Smooth muscle cell (in vitro differentiated cells): Measurements from ENCODE around the gene RANBP10. TPM values are rescaled to one million over a fixed set of nuclear protein-coding genes. Genes with fewer than 3 reads are reported as not detected.

Experiments
- DNase-seq: peaks from one replicate; lab custom pipeline; 2025; ENCODE audit not compliant: unreplicated experiment; lab: John Stamatoyannopoulos, UW
- H2AFZ ChIP-seq: fragments of 200-600 bp; sonication (generic); 2 replicates; pipeline ENCODE4 v1.6.0; 2016; ENCODE audit warnings: antibody characterized with exemption, low read depth, mild to moderate bottlenecking
- H3F3A ChIP-seq: fragments of 200-600 bp; sonication (generic); 2 replicates; pipeline ENCODE4 v1.6.0; 2017; ENCODE audit warnings: antibody characterized with exemption, low read depth
- H3K27ac ChIP-seq: fragments of 200-600 bp; sonication (generic); 2 replicates; pipeline ENCODE4 v1.5.1; 2016; ENCODE audit warnings: low read depth, mild to moderate bottlenecking
- H3K27me3 ChIP-seq: fragments of 200-600 bp; sonication (generic); 2 replicates; pipeline ENCODE4 v1.6.1; 2016; ENCODE audit warnings: low read depth, mild to moderate bottlenecking
- H3K36me3 ChIP-seq: fragments of 200-600 bp; sonication (generic); 2 replicates; pipeline ENCODE4 v1.5.1; 2016; ENCODE audit warnings: low read depth
- H3K4me1 ChIP-seq: fragments of 200-600 bp; sonication (generic); 2 replicates; pipeline ENCODE4 v1.5.1; 2016; ENCODE audit warnings: low read depth
- H3K4me2 ChIP-seq: fragments of 200-600 bp; sonication (generic); 2 replicates; pipeline ENCODE4 v1.6.0; 2016; ENCODE audit warnings: mild to moderate bottlenecking
- H3K4me3 ChIP-seq: fragments of 200-600 bp; sonication (generic); 2 replicates; pipeline ENCODE4 v1.5.1; 2016; ENCODE audit warnings: mild to moderate bottlenecking
- H3K79me2 ChIP-seq: fragments of 200-600 bp; sonication (generic); 2 replicates; pipeline ENCODE4 v1.6.0; 2016; ENCODE audit warnings: low read depth, mild to moderate bottlenecking
- H3K9ac ChIP-seq: fragments of 200-600 bp; sonication (generic); 2 replicates; pipeline ENCODE4 v1.6.0; 2016; ENCODE audit warnings: low read depth
- H3K9me3 ChIP-seq: fragments of 200-600 bp; sonication (generic); replicated peaks from 2 replicates; pipeline ENCODE4 v1.5.1; 2016; ENCODE audit warnings: low read depth
- H4K20me1 ChIP-seq: fragments of 200-600 bp; sonication (generic); 2 replicates; pipeline ENCODE4 v1.6.0; 2016; ENCODE audit warnings: low read depth
- CTCF ChIP-seq: fragments of 200-600 bp; sonication (generic); IDR thresholded peaks from 2 replicates; pipeline ENCODE4 v1.5.1; 2017; ENCODE audit warnings: borderline replicate concordance, mild to moderate bottlenecking, antibody characterized with exemption; ENCODE audit not compliant: insufficient read depth, poor library complexity, severe bottlenecking
- WGBS: methylation state at CpG from one replicate; pipeline ENCODE4 v1.1.7; 2016; ENCODE audit warnings: low lambda C conversion rate; 5-methylcytosine and 5-hydroxymethylcytosine counted together
- polyA plus RNA-seq: library from polyadenylated mRNA; unstranded; fragments of >200 nt; fragmentation: Nextera tagmentation; extraction: Ambion mirVana; gene quantifications from 2 replicates; pipeline ENCODE4 v1.2.1, GENCODE V29; 2016
- total RNA-seq: library from RNA; depleted of rRNA; stranded (reverse); fragments of >200 nt; gene quantifications from 2 replicates; pipeline ENCODE4 v1.2.3, GENCODE V29; 2014

Gene RANBP10
- total and polyA plus RNA-seq, 2 experiments from 2014 or later: 4.6 to 5.9 TPM

DNA sequence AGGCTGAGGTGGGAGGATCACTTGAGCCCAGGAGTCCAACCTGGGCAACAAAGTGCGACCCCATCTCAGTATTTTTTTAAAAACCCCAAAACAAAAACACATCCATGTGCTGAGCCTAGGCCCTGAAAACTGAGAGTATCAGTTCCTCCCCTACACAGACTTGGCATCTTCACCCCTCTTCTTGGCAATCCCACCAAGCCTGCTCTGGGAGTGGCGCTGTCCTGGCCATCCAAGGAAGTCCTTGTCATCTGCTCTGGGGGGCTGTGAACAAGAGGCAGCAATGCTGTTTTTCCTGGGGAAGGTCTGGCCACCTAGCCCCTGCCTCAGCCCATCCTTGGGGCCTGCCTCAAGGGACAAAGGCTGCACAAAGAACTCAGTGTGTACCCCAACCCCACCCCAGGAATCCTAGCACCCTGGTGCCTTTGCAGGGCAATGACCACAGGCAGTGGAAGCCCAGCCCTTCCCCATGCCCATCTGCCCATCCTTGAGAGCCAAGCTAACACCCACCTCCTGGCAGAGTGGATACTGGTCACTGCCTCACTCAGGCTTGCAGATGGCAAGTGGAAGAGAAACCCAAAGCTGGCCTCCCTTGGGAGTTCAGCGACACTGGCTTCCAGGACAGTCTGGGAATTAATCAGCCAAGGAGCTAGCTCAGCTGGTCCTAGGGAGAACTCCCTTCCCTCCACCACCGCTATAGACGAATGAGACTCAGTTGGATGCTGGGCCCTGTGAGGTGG lies 72.5 kb downstream of the RANBP10 start:
- H3K9ac ChIP-seq: no peak overlapping the region
- H3K36me3 ChIP-seq: no peaks in the 10 kb centered on the region
- TF ChIP-seq CTCF: no peak
- H3K9me3 ChIP-seq: no peaks in the 10 kb centered on the region
- H3K4me3 ChIP-seq: no peak overlapping the region
- no peak overlapping the region for H2AFZ ChIP-seq
- no peaks in the 10 kb centered on the region for H4K20me1 ChIP-seq
- H3F3A ChIP-seq: no peaks in the 10 kb centered on the region
- no peaks in the 10 kb centered on the region for H3K27me3 ChIP-seq
- no peaks in the 10 kb centered on the region for H3K79me2 ChIP-seq
- no peak overlapping the region for H3K27ac ChIP-seq
- no peak overlapping the region for H3K4me2 ChIP-seq
- 97% methylated on average over 5 of the region's 5 CpGs for WGBS
- DNase-seq: no peak
- no peaks in the 10 kb centered on the region for H3K4me1 ChIP-seq

GRCh38 chr16:67731753-67732095 lies 74.6 kb downstream of the RANBP10 start:
- no peak overlapping the region for H3K4me2 ChIP-seq
- 96% methylated on average over 4 of the region's 4 CpGs for WGBS
- H3K36me3 ChIP-seq: no peaks in the 10 kb centered on the region
- H3K79me2 ChIP-seq: no peaks in the 10 kb centered on the region
- no peaks in the 10 kb centered on the region for H3F3A ChIP-seq
- no peak overlapping the region for H3K27ac ChIP-seq
- DNase-seq: no peak
- H3K4me3 ChIP-seq: no peak overlapping the region
- H3K4me1 ChIP-seq: no peaks in the 10 kb centered on the region
- no peak overlapping the region for H3K9ac ChIP-seq
- no peak overlapping the region for H2AFZ ChIP-seq
- H3K9me3 ChIP-seq: no peaks in the 10 kb centered on the region
- no peak for TF ChIP-seq CTCF
- no peaks in the 10 kb centered on the region for H3K27me3 ChIP-seq
- H4K20me1 ChIP-seq: no peaks in the 10 kb centered on the region

- Histone ChIP-seq H3K4me2 (no peak overlapping the region), H3K79me2 (no peaks in the 10 kb centered on the region), H3K4me1 (no peaks in the 10 kb centered on the region), H3F3A (no peaks in the 10 kb centered on the region), H3K4me3 (no peak overlapping the region), H3K36me3 (no peaks in the 10 kb centered on the region), H4K20me1 (no peaks in the 10 kb centered on the region), H3K9me3 (no peaks in the 10 kb centered on the region), H2AFZ (no peak overlapping the region), H3K27me3 (no peaks in the 10 kb centered on the region), H3K27ac (no peak overlapping the region), H3K9ac (no peak overlapping the region)
- WGBS: 95% methylated on average over 9 of the region's 9 CpGs
- no peak for TF ChIP-seq CTCF
- DNase-seq: no peak
Observed at GRCh38 chr16:67731071-67731752, 75.1 kb downstream of the RANBP10 start.

- no peak overlapping the region for H3K4me2 ChIP-seq
- no peaks in the 10 kb centered on the region for H3K4me1 ChIP-seq
- no peaks in the 10 kb centered on the region for H3K9me3 ChIP-seq
- H3F3A ChIP-seq: no peaks in the 10 kb centered on the region
- H3K9ac ChIP-seq: no peak overlapping the region
- H3K36me3 ChIP-seq: no peaks in the 10 kb centered on the region
- no peak overlapping the region for H3K4me3 ChIP-seq
- H4K20me1 ChIP-seq: no peaks in the 10 kb centered on the region
- H3K27me3 ChIP-seq: no peaks in the 10 kb centered on the region
- 95% methylated on average over 6 of the region's 6 CpGs for WGBS
- no peak for TF ChIP-seq CTCF
- no peak overlapping the region for H2AFZ ChIP-seq
- H3K79me2 ChIP-seq: no peaks in the 10 kb centered on the region
- no peak overlapping the region for H3K27ac ChIP-seq
- no peak for DNase-seq
Observed at GRCh38 chr16:67730326-67730725, 76.0 kb downstream of the RANBP10 start.
